Heart right ventricle (tissue), 16 donors: ENCODE measurements around the gene TNFRSF25. TPM values are rescaled to one million over a fixed set of nuclear protein-coding genes. Genes with fewer than 3 reads are reported as not detected.
A peak's percentile ranks its signal among the peaks of the same experiment; 100 is the strongest.

Experiments
- ATAC-seq, 8 donors: fragments of 200-7000 bp; cut with Tn5 transposase; one replicate each; pipeline ENCODE4 v1.9.1; 2020; ENCODE audit warnings: mild to moderate bottlenecking in 8 of 8, moderate library complexity in 8 of 8, moderate number of reproducible peaks in 1 of 8
- DNase-seq, 2 donors: peaks; one replicate each; pipeline ENCODE4 v3.0.0-alpha.2; 2020
- H3K27ac ChIP-seq, 10 donors: fragments of 200-600 bp; sonication (generic) in 2 of 10; one replicate each; pipeline versions ENCODE4 v1.5.0 to v1.8.0; 2020 to 2022; ENCODE audit warnings: mild to moderate bottlenecking in 3 of 10
- H3K27me3 ChIP-seq, 7 donors: fragments of 200-600 bp; one replicate each; pipeline ENCODE4 v1.8.0; 2021 to 2022; ENCODE audit warnings: mild to moderate bottlenecking in 2 of 7
- H3K36me3 ChIP-seq, 9 donors: fragments of 200-600 bp; sonication (generic) in 1 of 9; one replicate each; pipeline versions ENCODE4 v1.5.0 to v1.8.0; 2020 to 2022; ENCODE audit warnings: mild to moderate bottlenecking in 2 of 9
- H3K4me1 ChIP-seq, 9 donors: fragments of 200-600 bp; sonication (generic) in 1 of 9; one replicate each; pipeline versions ENCODE4 v1.5.0 to v1.8.0; 2020 to 2022; ENCODE audit warnings: mild to moderate bottlenecking in 4 of 9
- H3K4me3 ChIP-seq, 10 donors: fragments of 200-600 bp; sonication (generic) in 2 of 10; one replicate each; pipeline versions ENCODE4 v1.5.0 to v1.8.0; 2020 to 2022; ENCODE audit warnings: mild to moderate bottlenecking in 7 of 10, moderate library complexity in 2 of 10
- H3K9me3 ChIP-seq, 11 donors: fragments of 200-600 bp in 10 of 11; sonication (generic) in 2 of 11; one replicate each; pipeline versions ENCODE4 v1.5.0 to v1.8.0; 2013 to 2022; ENCODE audit warnings: mild to moderate bottlenecking in 2 of 11, control low read depth in 1 of 11, moderate library complexity in 1 of 11
- CTCF ChIP-seq, 9 donors: fragments of 200-600 bp; sonication (generic) in 2 of 9; IDR thresholded peaks; one replicate each; pipeline versions ENCODE4 v1.5.0 to v1.8.0; 2021 to 2022; ENCODE audit warnings: antibody characterized with exemption in 9 of 9, mild to moderate bottlenecking in 5 of 9, moderate library complexity in 1 of 9
- WGBS, 2 donors: extraction: QIAGEN DNeasy Blood & Tissue Kit; methylation state at CpG; one replicate each; pipeline ENCODE4 v1.1.7; 2013; ENCODE audit warnings: inconsistent platforms in 1 of 2; 5-methylcytosine and 5-hydroxymethylcytosine counted together
- intact Hi-C, 10 donors: fragments of 100-400 bp; cut with DNase I; formaldehyde crosslinking; loops; one replicate each; pipeline versions ENCODE4 v1.11.1 to v1.14.2; 2022
- polyA plus RNA-seq, 2 donors: library from polyadenylated mRNA; stranded (reverse); fragments of 200-250 nt; gene quantifications; one replicate each; pipeline ENCODE4 v1.2.3, GENCODE V29; 2013
- total RNA-seq, 10 donors: library from RNA; stranded (reverse); fragmentation: NEBNext Ultra II Directional in 3 of 10; extraction: Animal tissue kit (Norgen Biotek cat#: 25700) in 3 of 10; gene quantifications; one replicate each; pipeline versions ENCODE4 v1.2.1 to v1.2.4, GENCODE V29; 2021 to 2023
- donor health status: Arrhythmogenic right ventricular cardiomyopathy.
- donor health status: ischemic (EF 13 %, LVEDD 7.1; RV severe dilation, severe dysfunction).
- donor health status: healthy with polysubstance abuse.
- donor health status: DM: no; HTN: yes; CAD: no.
- donor health status: DM: no; HTN: no; CAD: no.
- donor health status: ischemic (EF 25% LVEDD 6.9; RV normal size, moderate dysfunction).
- donor health status: ischemic (EF 25% LVEDD 5.7; RV mildly dilated, moderate dysfunction).
- donor health status: healthy.
- donor health status: DM: yes; HTN: yes; CAD: no.
- donor health status: Ischemic cardiomyopathy.
- donor health status: ischemic (EF 35%, LVEDD 5.7; RV mildly dilated, moderate dysfunction).
- donor health status: nonischemic (EF 11% LVEDD 7.7; RV severe dilation, severe dysfunction).
- donor health status: DM: yes; HTN: yes; CAD: no.
- donor health status: PGD.
- donor health status: ischemic (EF 29% LVEDD 5.4; RV normal size, mild dysfunction).
- donor health status: nonischemic (EF 23%, LVEDD 6.1; RV moderate dilation, normal function).

The TNFRSF25 gene
- total and polyA plus RNA-seq, 12 donors, result 4.0 to 43.1 (median 7.3) TPM

- TF ChIP-seq CTCF (IDR thresholded peaks at IDR 0.05), result no peak
- ATAC-seq, result no peak
- peaks cover 0 to 41% (median 5%) of the 10 kb centered on the region in 7 donors for H3K27me3 ChIP-seq
- H3K4me3 ChIP-seq, result no peak overlapping the region
- H3K9me3 ChIP-seq, result no peaks in the 10 kb centered on the region
- 78 to 84% methylated on average over 13 of the region's 13 CpGs for WGBS, 2 donors
- H3K27ac ChIP-seq, result peak overlapping the region in 4 of 10 donors; percentile 3 to 88 (median 18)
- H3K4me1 ChIP-seq, result peaks cover 12 to 86% (median 57%) of the 10 kb centered on the region in 9 donors
- no peaks in the 10 kb centered on the region for H3K36me3 ChIP-seq
- no peak for DNase-seq
- intact Hi-C loops, result loop anchor here in 7 of 10 donors (5.0 to 10.0 kb wide), 6 partner anchors 34 to 159 kb away; no protein-coding TSS in a partner anchor
These were observed 22.8 kb upstream of the TNFRSF25 start for GRCh38 chr1:6488602-6489382.

GRCh38 chr1:6487804-6488484, 22.0 kb upstream of the TNFRSF25 start:
- no peak for DNase-seq
- intact Hi-C loops, result loop anchor here in 8 of 10 donors (2.0 to 10.0 kb wide), 8 partner anchors 34 to 159 kb away; no protein-coding TSS in a partner anchor
- no peak for TF ChIP-seq CTCF (IDR thresholded peaks at IDR 0.05)

GRCh38 chr1:6486433-6487011, 20.5 kb upstream of the TNFRSF25 start:
- 3 to 7% methylated on average over 15 of the region's 15 CpGs for WGBS, 2 donors
- TF ChIP-seq CTCF (IDR thresholded peaks at IDR 0.05), result peak; percentile 88 to 93 (median 90)
- Histone ChIP-seq H3K27me3 (peaks cover 0 to 48% (median 5%) of the 10 kb centered on the region in 7 donors), H3K4me3 (peak overlapping the region in 7 of 10 donors; percentile 49 to 77 (median 68)), H3K27ac (peak overlapping the region in 6 of 10 donors; percentile 75 to 93 (median 84)), H3K36me3 (peaks cover 0 to 11% (median 0%) of the 10 kb centered on the region in 9 donors), H3K9me3 (no peaks in the 10 kb centered on the region), H3K4me1 (peaks cover 9 to 64% (median 51%) of the 10 kb centered on the region in 9 donors)
- DNase-seq (peak; percentile 87 to 88), ATAC-seq (peak; percentile 57 to 84 (median 72))
- intact Hi-C loops, result loop anchor here in 9 of 10 donors (1.0 to 10.0 kb wide), 10 partner anchors 36 to 161 kb away; partner anchors contain the start of gene NOL9 (in 1 of the 9)

More at GRCh38 chr1:6487804-6488484, 22.0 kb upstream of the TNFRSF25 start:
- Histone ChIP-seq H3K27me3 (peaks cover 0 to 48% (median 5%) of the 10 kb centered on the region in 7 donors), H3K9me3 (no peaks in the 10 kb centered on the region), H3K4me1 (peaks cover 12 to 78% (median 57%) of the 10 kb centered on the region in 9 donors), H3K4me3 (no peak overlapping the region), H3K27ac (peak overlapping the region in 1 of 10 donors; percentile 5), H3K36me3 (peaks cover 0 to 2% (median 0%) of the 10 kb centered on the region in 9 donors)
- ATAC-seq, result no peak
- WGBS, 2 donors, result 78 to 85% methylated on average over 14 of the region's 14 CpGs
